K562 (cell line): Measurements from ENCODE around the gene MEX3D. TPM values are rescaled to one million over a fixed set of nuclear protein-coding genes. Genes with fewer than 3 reads are reported as not detected.

ENCODE experiments used
- ARHGAP35 ChIP-seq: fragments of 450-650 bp; IDR thresholded peaks from 2 replicates; pipeline ENCODE4 v1.6.1; 2018; ENCODE audit not compliant: partially characterized antibody
- ARID1B ChIP-seq: fragments of 450-650 bp; IDR thresholded peaks from 2 replicates; pipeline ENCODE4 v1.6.1; 2016; ENCODE audit warnings: antibody characterized with exemption, mild to moderate bottlenecking, inconsistent platforms
- CREB1 ChIP-seq, 2 experiments: sonication (generic) in 1 of 2; formaldehyde crosslinking in 1 of 2; IDR thresholded peaks; 2 replicates each; pipeline versions ENCODE4 v1.6.1 to v1.8.0; 2012 to 2022; ENCODE audit warnings: inconsistent platforms in 1 of 2, mild to moderate bottlenecking in 1 of 2, missing genetic modification reagents in 1 of 2, moderate library complexity in 1 of 2
- CREB3 ChIP-seq: fragments of 450-650 bp; conservative IDR thresholded peaks from 2 replicates; pipeline ENCODE4 v1.6.1; 2016; ENCODE audit warnings: missing genetic modification characterization, low read depth, mild to moderate bottlenecking, missing compliant biosample characterization, moderate library complexity
- DIDO1 ChIP-seq: fragments of 450-650 bp; IDR thresholded peaks from 2 replicates; pipeline ENCODE4 v1.6.1; 2016; ENCODE audit warnings: low read depth, missing biosample characterization, missing genetic modification characterization
- DPF2 ChIP-seq: fragments of 450-650 bp; IDR thresholded peaks from 2 replicates; pipeline ENCODE4 v1.6.1; 2016
- ESRRA ChIP-seq: fragments of 450-650 bp; IDR thresholded peaks from 2 replicates; pipeline ENCODE4 v1.6.1; 2014; ENCODE audit warnings: low read depth, mild to moderate bottlenecking, moderate library complexity, borderline replicate concordance
- GATA2 ChIP-seq: sonication (generic); formaldehyde crosslinking; IDR thresholded peaks from 2 replicates; pipeline ENCODE4 v1.4.0; 2020; ENCODE audit warnings: mild to moderate bottlenecking, missing genetic modification reagents
- HSF4 ChIP-seq: fragments of 250-450 bp; sonication (Bioruptor Pico); IDR thresholded peaks from 2 replicates; pipeline ENCODE4 v2.1.2; 2022; ENCODE audit warnings: mild to moderate bottlenecking, moderate library complexity, borderline replicate concordance
- MEIS2 ChIP-seq: fragments of 450-650 bp; IDR thresholded peaks from 2 replicates; pipeline ENCODE4 v1.6.1; 2014; ENCODE audit warnings: mild to moderate bottlenecking; ENCODE audit not compliant: partially characterized antibody
- MYC ChIP-seq, 2 experiments: fragments of 250-450 bp in 1 of 2; sonication (Bioruptor Pico) in 1 of 2; IDR thresholded peaks; 2 replicates each; pipeline versions ENCODE4 v1.5.1 to v1.6.1; 2012 to 2021; ENCODE audit warnings: low read depth in 2 of 2, borderline replicate concordance in 1 of 2, improper control_type of control experiment in 1 of 2, low read length in 1 of 2, mild to moderate bottlenecking in 1 of 2, moderate library complexity in 1 of 2
- NFIC ChIP-seq: fragments of 450-650 bp; IDR thresholded peaks from 2 replicates; pipeline ENCODE4 v1.6.1; 2017; ENCODE audit warnings: mild to moderate bottlenecking, inconsistent platforms
- PHTF2 ChIP-seq: fragments of 250-450 bp; sonication (Bioruptor Pico); IDR thresholded peaks from 2 replicates; pipeline ENCODE4 v1.5.0; 2021; ENCODE audit warnings: mild to moderate bottlenecking
- POLR2G ChIP-seq: fragments of 200-400 bp; formaldehyde crosslinking; IDR thresholded peaks from 2 replicates; pipeline ENCODE4 v1.6.1; 2017; ENCODE audit warnings: low read depth, mild to moderate bottlenecking, antibody characterized with exemption, low read length, moderate library complexity
- RB1 ChIP-seq: fragments of 450-650 bp; IDR thresholded peaks from 2 replicates; pipeline ENCODE4 v1.6.1; 2017; ENCODE audit warnings: low read depth, mild to moderate bottlenecking
- RBBP5 ChIP-seq: fragments of 200-600 bp; sonication (generic); IDR thresholded peaks from 2 replicates; pipeline ENCODE4 v1.6.1; 2012; ENCODE audit warnings: borderline replicate concordance, mild to moderate bottlenecking, low read length, control low read depth, inconsistent platforms; ENCODE audit not compliant: insufficient read depth, poor library complexity, severe bottlenecking
- TAF1 ChIP-seq: IDR thresholded peaks from 2 replicates; pipeline ENCODE4 v1.6.1; 2011; ENCODE audit warnings: mild to moderate bottlenecking, low read length, moderate library complexity; ENCODE audit not compliant: insufficient read depth, control insufficient read depth, severe bottlenecking; ENCODE audit errors: extremely low read depth
- TEAD4 ChIP-seq, 2 experiments: sonication (generic) in 1 of 2; formaldehyde crosslinking in 1 of 2; IDR thresholded peaks; 2 replicates each; pipeline versions ENCODE4 v1.6.1 to v1.8.0; 2012 to 2022; ENCODE audit warnings: borderline replicate concordance in 1 of 2, inconsistent platforms in 1 of 2, low read length in 1 of 2, mild to moderate bottlenecking in 1 of 2, missing genetic modification reagents in 1 of 2
- TSHZ1 ChIP-seq: fragments of 250-450 bp; sonication (Bioruptor Pico); IDR thresholded peaks from 2 replicates; pipeline ENCODE4 v1.4.0; 2020; ENCODE audit warnings: mild to moderate bottlenecking, moderate library complexity
- U2AF2 ChIP-seq: fragments of 200-400 bp; formaldehyde crosslinking; optimal IDR thresholded peaks from 2 replicates; pipeline ENCODE3; 2017; ENCODE audit warnings: low read depth, mild to moderate bottlenecking, low read length
- ZNF143 ChIP-seq: sonication (generic); formaldehyde crosslinking; IDR thresholded peaks from 2 replicates; pipeline ENCODE4 v1.9.0; 2022; ENCODE audit warnings: mild to moderate bottlenecking, missing genetic modification reagents
- ZNF583 ChIP-seq: fragments of 250-450 bp; sonication (Bioruptor Pico); IDR thresholded peaks from 2 replicates; pipeline ENCODE4 v1.4.0; 2020
- ZNF778 ChIP-seq: fragments of 450-650 bp; formaldehyde crosslinking; IDR thresholded peaks from 2 replicates; pipeline ENCODE4 v1.4.0; 2020; ENCODE audit warnings: mild to moderate bottlenecking, moderate library complexity
- polyA plus RNA-seq, 8 experiments: library from polyadenylated mRNA; depleted of rRNA in 4 of 8; stranded (reverse) in 5 of 8; unstranded in 3 of 8; fragments of >200 nt; fragmentation: Nextera tagmentation in 2 of 8; fragmentation: Illumina TruSeq in 1 of 8; extraction: Ambion mirVana in 2 of 8; extraction: Trizol in 1 of 8; gene quantifications; 2 replicates each; pipeline versions ENCODE4 v1.2.1 to v1.2.3, GENCODE V29; 2011 to 2014; ENCODE audit warnings: inconsistent platforms in 1 of 8, missing spikeins in 1 of 8
- total RNA-seq, 7 experiments: library from RNA; depleted of rRNA in 6 of 7; stranded (reverse); fragments of >200 nt in 6 of 7; fragmentation: Illumina TruSeq in 2 of 7; extraction: Trizol in 2 of 7; gene quantifications; 2 replicates each; pipeline versions ENCODE4 v1.2.1 to v1.2.3, GENCODE V29; 2011 to 2021; ENCODE audit warnings: low replicate concordance in 1 of 7

Gene MEX3D
- total and polyA plus RNA-seq, 9 of the 15 experiments (the other 6 are each of a cell fraction or from before 2014, with no cell fraction given): 1.7 to 39.3 (median 5.7) TPM

- TF ChIP-seq TSHZ1 (CRISPR knock-in tag) (no peak), GATA2 (CRISPR knock-in tag) (no peak), CREB1 (IDR thresholded peaks at IDR 0.05) (peak; percentile 37; the same call in 1 of the 2 replicates), CREB1 (CRISPR knock-in tag; IDR thresholded peaks at IDR 0.05) (no peak), ARID1B (no peak), RB1 (peak; percentile 85; the same call in 1 of the 2 replicates), PHTF2 (CRISPR knock-in tag) (no peak), NFIC (peak; percentile 47), MEIS2 (peak; percentile 87), U2AF2 (no peak), ZNF778 (CRISPR knock-in tag) (no peak), CREB3 (tag) (no peak), TEAD4 (IDR thresholded peaks at IDR 0.05; ENCODE audit: low read length) (0 out of 2 replicates have a peak, but pooled peaks have one; percentile 11), TEAD4 (CRISPR knock-in tag; IDR thresholded peaks at IDR 0.05; ENCODE audit: borderline replicate concordance) (no peak), ARHGAP35 (no peak), TAF1 (peak; percentile 82), MYC (IDR thresholded peaks at IDR 0.05; ENCODE audit: low read depth, low read length) (peak; percentile 99), MYC (CRISPR knock-in tag; IDR thresholded peaks at IDR 0.05; ENCODE audit: borderline replicate concordance, low read depth) (peak; percentile 92; the same call in 1 of the 2 replicates), ZNF143 (CRISPR knock-in tag) (no peak), DPF2 (no peak), DIDO1 (tag) (no peak), RBBP5 (peak; percentile 56), ESRRA (0 out of 2 replicates have a peak, but pooled peaks have one; percentile 24), HSF4 (CRISPR knock-in tag) (no peak), POLR2G (peak; percentile 87), ZNF583 (no peak)
Observed at GRCh38 chr19:1592024-1592754, 24.1 kb upstream of the MEX3D start (continued).
